GM21447 (cell line): ENCODE measurements around the gene GIPC2.

Experiments
- ATAC-seq: cut with Tn5 transposase; IDR thresholded peaks from one replicate; pipeline ENCODE4 v1.9.1; 2021; ENCODE audit not compliant: unreplicated experiment

The GIPC2 gene

DNA sequence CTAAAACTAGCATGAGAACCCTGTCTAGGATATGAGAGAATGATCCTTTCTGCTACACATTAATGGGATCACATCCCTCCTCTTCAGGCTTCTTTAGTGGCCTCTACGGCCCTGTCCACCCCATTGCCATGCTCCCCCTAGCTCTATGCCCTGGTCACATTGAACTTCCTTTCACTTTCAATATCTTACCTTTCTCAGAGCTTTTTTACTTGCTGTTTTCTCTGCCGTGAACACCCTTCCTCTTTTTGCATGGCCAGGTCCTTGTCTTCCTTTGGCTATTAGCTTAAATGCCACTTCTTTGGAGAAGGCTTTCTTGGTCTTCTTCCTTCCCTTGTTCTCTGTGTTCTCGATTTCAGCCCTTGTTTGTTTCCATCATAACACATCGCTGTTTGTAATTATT lies 97.4 kb downstream of the GIPC2 start:
- ATAC-seq = peak; percentile 90

DNA sequence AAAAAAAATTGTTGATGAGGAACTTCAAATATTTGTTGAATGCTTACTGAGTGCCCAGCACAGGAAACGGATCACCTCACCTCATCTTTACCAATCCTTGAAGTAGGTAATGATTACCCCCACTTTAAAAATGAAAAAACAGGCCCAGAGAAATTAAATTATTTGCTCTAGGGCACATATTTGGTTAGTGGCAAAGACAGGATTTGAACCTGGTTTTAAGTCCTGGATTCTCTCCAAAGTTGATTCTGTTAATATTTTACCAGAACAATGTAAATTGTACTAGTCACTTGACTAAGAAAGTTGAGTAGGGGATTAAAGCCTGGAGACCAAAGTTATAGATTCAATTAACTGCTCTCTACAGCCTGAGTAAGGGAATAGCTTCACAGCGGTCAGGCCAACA lies 97.9 kb downstream of the GIPC2 start:
- no peak for ATAC-seq

DNA sequence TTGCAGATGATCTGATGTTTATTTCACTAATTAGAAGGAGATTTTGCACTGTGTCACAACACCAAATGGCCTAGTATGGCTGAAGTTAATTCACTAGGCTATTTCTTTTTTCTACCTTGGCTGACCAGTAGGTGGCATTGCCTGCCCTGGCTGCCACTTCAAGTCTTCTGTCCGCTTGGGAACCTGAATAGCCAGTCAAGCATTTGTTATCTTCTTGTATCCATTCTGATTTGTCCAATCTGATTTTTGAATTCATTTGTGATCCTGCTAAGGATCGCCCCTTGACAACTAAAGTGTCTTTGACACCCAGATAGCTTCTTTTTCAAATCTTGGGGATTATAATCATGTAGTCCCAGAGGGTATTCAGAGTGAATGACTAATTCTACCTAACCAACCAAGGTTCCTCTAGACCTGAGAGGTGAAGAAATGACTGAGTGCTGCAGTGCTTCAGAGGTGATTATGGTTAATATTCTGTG lies 99.4 kb downstream of the GIPC2 start:
- ATAC-seq = peak; percentile 60

DNA sequence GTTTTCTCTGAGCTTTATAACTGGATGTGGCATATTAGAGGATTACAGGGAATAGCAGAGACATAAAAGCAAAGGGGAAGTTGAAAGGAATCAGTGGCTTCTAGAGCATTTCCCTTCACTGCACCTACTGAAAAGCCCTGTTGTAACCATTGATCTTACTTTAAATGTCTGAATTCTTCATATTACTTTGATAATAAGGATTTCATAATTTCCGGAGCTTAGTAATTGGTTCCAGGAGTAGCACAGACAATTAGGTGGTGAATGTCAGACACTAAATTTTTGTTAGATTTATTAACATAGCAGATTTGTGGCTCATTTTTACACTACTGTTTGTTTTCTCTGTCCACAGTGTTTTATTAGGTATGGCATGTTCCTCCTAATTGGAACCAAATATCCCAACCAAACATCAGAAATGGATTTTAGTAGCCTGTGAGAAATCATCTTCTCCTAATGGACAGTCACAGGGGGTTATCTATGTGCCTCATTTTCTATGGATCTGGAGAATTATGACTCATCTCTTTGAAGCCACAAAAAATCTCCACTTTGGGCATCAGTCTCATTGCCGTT lies 100.5 kb downstream of the GIPC2 start:
- ATAC-seq = no peak

DNA sequence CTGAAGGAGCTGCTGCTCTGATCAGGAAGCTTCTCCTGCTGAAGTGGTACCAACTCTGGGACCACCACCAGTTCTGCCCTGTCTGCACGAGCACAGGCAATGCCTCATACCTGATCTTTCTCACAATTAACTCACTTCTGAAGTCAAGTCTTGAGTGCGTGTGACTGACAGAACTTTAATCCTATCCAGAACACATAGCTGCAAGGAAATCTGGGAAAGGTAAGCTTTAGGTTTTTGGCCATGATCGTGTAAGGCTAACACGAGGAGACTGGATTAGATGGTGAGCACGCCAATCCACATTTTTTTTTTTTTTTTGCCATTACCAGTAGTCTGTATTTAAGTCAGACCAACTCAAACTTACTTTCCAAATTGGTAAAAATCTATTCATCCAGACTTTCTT lies 101.3 kb downstream of the GIPC2 start:
- no peak for ATAC-seq

DNA sequence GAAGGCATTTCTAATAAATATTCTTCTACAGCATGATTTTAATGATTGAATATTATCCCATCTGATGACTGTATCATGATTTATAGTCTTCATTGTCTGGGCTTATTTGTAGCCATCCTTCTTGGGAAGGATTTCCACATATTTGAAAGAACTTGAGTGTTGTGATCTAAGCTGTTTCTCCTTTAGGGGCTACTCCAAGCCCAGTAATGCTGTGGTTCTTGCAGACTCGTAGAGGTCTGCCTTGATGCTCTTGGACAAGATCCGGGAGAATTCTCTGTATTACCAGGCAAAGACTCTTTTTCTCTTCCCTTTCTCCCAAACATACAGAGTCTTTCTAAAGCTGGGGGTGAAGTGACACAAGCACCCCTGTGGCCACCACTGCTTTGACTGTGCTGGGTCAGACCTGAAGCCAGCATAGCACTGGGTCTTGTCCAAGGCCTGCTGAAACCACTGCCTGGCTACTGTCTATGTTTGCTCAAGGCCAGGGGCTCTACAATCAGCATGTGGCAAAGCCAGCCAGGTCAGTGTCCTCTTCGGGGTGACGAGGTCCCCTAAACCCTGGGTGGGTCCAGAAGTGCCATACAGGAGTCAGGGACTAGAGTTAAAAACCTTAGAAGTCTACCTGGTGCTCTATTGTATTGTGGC lies 107.4 kb downstream of the GIPC2 start:
- no peak for ATAC-seq

DNA sequence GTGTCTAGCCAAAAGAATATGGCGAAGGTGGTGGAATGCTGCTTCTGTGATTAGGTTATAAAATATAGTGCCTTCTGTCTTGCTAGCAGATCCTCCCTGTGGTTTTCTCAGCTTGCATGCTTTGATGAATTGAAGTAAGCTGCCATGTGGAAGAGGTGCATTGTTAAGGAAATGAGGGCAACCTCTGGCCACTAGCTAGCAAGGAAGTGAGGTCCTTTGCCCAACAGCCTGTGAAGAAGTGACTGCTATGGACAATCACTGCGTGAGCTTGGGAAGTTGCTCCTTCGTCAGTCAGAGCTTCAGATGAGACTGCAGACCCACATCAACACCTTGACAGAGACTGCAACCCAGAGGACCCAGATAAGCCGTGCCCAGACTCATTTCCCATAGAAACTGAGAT lies 109.4 kb downstream of the GIPC2 start:
- ATAC-seq = no peak

DNA sequence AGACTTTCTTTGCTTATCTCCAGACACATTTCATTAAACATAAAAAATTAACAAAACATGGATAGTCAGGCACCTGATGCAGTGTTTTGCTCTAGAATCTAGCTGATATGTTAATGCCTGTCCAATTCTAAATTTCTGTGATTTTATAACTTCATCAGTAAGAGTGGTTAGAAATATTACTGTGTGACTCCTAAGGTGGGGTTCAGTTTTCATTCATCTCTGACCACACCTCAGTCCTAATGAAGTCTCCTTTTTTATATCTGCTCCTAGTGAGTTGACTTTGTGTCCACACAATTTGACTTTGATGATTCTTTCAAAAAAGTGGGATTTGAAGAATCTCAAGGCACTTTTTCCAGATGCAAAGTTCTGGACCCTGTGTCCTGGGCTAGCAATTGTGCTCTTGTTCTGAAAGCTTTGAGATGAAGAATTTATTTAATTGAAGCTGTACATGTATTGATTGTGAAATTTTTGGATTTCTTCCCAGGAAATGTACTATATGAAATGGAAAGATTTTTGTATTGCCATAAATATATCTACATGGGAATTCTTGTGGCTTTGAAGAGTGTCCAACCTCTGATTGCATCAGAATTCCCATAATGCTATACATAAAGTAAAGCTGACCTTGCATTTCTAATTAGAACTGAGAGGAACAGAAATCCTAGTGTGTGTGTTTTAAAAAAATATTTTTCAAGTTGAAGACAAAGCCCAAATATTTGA lies 111.2 kb downstream of the GIPC2 start:
- no peak for ATAC-seq

DNA sequence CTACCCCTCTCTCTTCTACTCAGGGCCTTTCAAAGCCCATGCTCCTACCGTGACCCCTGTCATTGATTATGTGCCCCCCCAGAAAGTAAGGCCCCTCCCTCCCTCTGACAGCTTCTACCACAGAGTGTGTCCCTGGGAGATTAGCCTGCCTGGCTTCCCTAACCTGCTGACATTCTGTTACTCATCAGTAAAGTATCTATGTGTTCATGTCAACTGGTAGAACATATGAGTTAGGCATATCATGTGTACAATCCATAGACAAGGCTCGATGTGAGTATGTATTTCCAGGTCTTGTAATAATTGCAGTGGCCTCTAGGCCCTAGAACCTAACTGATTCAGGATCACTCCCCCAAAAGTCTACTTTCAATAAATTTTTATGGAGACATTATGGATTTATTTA lies 120.0 kb downstream of the GIPC2 start:
- ATAC-seq = no peak

DNA sequence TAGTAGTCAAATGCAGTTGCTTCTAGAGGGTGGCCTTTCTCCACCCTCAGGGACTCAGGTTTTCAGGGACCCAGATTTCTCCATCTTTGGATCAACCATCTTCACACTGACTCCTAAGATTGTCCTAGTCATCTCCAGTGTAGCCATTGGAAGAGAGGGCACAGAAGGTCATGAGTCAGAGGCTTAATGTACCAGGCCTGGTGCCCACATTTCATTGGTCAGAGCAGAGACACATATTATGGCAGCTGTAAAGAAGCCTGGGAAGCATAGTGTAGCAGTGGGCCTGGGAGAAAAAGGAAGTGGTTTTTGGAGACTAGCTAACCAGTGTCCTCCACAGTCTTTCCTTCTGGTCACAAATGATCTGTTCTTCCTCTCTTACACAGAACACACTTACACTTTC lies 122.5 kb downstream of the GIPC2 start:
- no peak for ATAC-seq

DNA sequence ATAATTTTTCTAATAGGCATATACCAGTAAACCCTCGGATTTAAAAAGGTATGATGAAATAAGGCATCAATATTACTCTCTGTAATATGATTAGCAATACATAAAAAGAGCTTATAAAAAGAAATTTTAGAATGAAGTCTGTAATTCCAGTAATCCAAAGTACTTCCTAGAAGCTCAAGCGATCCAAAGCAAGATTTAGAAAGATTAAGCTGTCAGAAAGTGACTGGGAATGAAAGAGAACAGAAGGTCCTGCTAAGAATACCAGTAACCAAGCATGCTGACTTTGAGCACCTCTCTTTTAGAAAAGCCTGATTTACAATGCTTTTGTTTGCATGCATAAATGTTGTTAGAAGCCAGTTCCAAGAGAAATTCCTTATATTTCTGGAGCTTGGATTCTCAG lies 125.1 kb downstream of the GIPC2 start:
- no peak for ATAC-seq

DNA sequence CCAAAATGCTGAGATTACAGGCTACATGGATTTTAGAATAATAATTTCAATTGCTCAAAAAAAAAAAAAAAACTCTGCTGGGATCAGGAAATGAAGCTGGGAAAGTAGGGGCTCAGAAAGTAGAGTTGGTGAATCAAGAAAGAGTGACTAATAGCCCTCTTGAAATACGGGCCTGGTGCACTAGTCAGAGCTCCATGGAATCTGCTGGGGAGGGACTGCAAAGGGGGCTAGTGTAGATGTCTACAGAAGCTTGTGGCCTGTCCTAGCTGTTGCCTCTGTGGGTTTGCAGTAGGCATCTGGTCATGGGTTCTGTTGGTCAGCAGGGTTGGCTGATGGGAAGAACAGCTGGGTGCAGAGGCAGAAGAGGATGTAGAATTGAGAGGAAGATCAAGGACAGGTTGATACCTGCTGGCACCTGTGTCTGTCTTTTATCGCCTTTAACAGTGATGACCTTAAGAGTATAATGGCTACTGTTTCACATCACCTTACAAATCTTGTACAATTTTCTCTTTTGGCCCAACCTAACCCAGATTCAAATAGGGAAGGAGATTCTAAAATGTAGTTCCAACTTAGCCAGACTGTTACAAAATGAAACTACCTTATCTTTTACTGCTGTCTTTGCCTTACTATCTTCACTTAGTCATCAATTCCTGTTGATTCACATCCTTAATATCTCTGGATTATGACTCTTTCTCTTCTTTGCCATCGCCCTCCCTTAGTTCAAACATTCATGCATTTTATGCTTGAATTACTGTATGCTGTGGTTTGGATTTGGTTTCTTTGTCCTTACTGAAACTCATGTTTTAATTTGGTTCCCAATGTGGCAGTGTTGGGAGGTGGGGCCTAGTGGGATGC lies 126.2 kb downstream of the GIPC2 start:
- no peak for ATAC-seq

DNA sequence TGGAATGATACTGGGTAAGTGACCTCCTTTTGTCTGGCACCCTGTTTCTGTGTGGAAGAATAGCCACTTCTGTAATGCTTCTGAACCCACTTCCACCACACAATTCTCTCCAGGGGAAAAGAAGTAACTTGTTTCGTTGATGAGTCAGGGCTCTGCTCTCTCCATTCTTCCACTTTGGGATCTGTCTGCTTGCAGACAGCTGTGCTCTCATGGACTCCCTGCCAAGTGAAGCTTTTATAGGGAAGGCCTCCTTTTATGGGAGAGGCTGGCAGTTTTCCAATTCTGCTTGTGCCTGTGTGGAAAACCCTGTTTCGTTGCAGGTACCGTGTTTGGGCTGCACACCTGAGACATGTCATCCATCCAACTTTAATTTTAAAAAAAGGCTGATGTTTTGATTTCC lies 130.7 kb downstream of the GIPC2 start:
- no peak for ATAC-seq

DNA sequence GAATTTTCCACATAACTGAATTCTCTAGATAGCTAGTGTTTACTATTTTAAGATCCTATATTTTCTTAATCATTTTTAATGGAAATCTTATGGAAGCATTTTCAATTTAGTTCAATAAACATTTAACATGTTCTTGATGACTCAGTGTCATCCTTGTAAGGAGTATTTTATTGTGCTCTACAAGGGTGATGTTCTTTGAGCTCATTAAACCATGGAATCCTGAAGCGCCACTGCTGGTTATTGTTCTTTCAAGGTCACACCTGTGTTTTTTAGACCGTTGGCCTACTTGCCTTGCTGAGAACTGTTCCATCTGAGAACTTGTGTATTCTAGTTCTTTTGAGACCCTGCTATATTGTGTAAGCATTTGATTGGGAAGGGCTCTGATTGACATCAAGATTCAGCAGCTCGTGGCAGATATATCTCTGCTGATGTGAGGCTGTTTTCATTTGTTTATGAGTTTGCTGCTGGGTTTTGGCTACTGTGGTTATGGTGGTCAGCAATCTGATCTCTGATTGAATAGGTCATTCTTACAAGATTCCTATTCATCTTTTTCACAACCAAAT lies 132.0 kb downstream of the GIPC2 start:
- no peak for ATAC-seq

DNA sequence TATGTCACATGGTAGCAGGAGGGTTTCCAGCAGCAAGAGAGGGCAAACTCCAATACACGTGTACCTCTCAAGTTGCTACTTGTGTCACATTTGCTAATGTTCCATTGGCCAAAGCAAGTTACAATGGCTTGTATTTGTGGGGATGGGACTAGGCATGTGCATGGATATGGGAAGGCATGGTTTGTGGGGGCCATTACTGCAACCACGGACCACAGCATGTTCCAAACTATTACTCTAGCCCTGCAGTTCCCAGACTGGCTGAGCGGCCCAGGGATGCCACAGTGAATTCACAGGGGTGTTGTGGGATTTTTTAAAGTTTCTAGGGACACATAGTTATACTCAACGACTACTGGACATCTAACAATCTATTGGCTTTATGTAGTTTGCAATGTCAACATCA lies 133.1 kb downstream of the GIPC2 start:
- ATAC-seq = no peak

DNA sequence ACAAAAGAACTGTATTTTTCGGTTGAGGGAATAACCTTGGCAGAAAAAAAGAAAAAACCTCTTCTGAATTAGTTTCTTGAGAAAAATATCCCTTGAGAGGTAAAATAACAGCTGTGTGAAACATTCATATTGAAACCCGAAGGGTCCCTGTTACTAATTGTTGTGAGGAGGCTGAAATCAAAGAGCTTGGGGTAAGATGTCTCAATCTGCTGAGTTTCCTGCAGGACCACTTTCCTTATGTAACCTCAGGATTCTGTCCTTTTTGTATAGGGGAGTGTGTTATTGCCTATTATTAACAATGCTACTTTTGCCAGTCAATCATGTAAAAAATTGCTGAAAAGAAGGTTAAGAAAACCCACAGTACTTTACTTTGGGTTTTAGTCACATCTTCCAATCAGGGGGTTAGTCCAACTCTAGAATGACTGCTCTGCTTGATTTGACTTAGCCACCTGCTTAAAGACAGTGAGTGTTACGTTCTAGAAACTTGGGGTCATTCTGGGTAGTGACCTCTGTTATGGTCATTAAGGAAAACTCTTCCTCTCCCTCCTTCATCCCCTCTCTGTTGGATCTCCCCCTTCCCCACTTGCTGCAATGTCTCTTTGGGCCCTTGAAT lies 138.8 kb downstream of the GIPC2 start:
- no peak for ATAC-seq
